ENCODE data around the gene TUBGCP6.

The TUBGCP6 gene

GRCh38 chr22:50178871-50179869, 65.7 kb downstream of the TUBGCP6 start:
- TF ChIP-seq CTCF (IDR thresholded peaks at IDR 0.05) (no peak), ZFX (IDR thresholded peaks at IDR 0.05; ENCODE audit: borderline replicate concordance) (no peak)

GRCh38 chr22:50178471-50178864, 66.4 kb downstream of the TUBGCP6 start:
- no peak for TF ChIP-seq CTCF (IDR thresholded peaks at IDR 0.05)
- no peak for TF ChIP-seq ZFX (IDR thresholded peaks at IDR 0.05; ENCODE audit: borderline replicate concordance)
- no peak overlapping the region for H3K27ac ChIP-seq

More at GRCh38 chr22:50178871-50179869, 65.7 kb downstream of the TUBGCP6 start:
- no peak overlapping the region for H3K27ac ChIP-seq

- H3K27ac ChIP-seq = no peak overlapping the region
- TF ChIP-seq CTCF (IDR thresholded peaks at IDR 0.05) (no peak), ZFX (IDR thresholded peaks at IDR 0.05; ENCODE audit: borderline replicate concordance) (no peak)
These were observed 67.0 kb downstream of the TUBGCP6 start for GRCh38 chr22:50177537-50178470.

- TF ChIP-seq ZFX (IDR thresholded peaks at IDR 0.05; ENCODE audit: borderline replicate concordance) (no peak), CTCF (IDR thresholded peaks at IDR 0.05) (no peak)
- no peak overlapping the region for H3K27ac ChIP-seq
These were observed 67.8 kb downstream of the TUBGCP6 start for GRCh38 chr22:50176850-50177536.

GRCh38 chr22:50175921-50176849, 68.6 kb downstream of the TUBGCP6 start:
- no peak overlapping the region for H3K27ac ChIP-seq
- TF ChIP-seq ZFX (IDR thresholded peaks at IDR 0.05; ENCODE audit: borderline replicate concordance) (no peak), CTCF (IDR thresholded peaks at IDR 0.05) (no peak)

- H3K27ac ChIP-seq = no peak overlapping the region
- no peak for TF ChIP-seq CTCF (IDR thresholded peaks at IDR 0.05)
- TF ChIP-seq ZFX (IDR thresholded peaks at IDR 0.05; ENCODE audit: borderline replicate concordance) = no peak
These were observed 69.7 kb downstream of the TUBGCP6 start for GRCh38 chr22:50175191-50175461.
